Measurements from ENCODE around the gene PPP1R9A.

- TF ChIP-seq GATA2 (IDR thresholded peaks at IDR 0.05; ENCODE audit: low read depth, low read length) = no peak
- TF ChIP-seq GATA3 (IDR thresholded peaks at IDR 0.05; ENCODE audit: low read depth, low read length) = no peak
These were observed 34.2 kb upstream of the PPP1R9A start for GRCh38 chr7:94873239-94873638.

All from SH-SY5Y (cell line).